ENCODE results near the gene GAREM1. TPM values are rescaled to one million over a fixed set of nuclear protein-coding genes. Genes with fewer than 3 reads are reported as not detected.
A peak's percentile ranks its signal among the peaks of the same experiment; 100 is the strongest.
"Not testable (repeated sequence)": the region's sequence is repeated elsewhere in the genome, so short reads cannot be mapped to it uniquely, and the experiment has no call there.

Gene GAREM1
- total RNA-seq, 1 donor from 2014 or later = 5.1 TPM

- H3K27ac Mint-ChIP-seq = peak overlapping the region; percentile 87
- H3K27me3 ChIP-seq = no peaks in the 10 kb centered on the region
- H3K9me3 ChIP-seq (ENCODE audit: low read depth) = no peaks in the 10 kb centered on the region
- H3K4me1 ChIP-seq = peaks cover 17% of the 10 kb centered on the region
- H3K36me3 ChIP-seq = no peaks in the 10 kb centered on the region
- DNase-seq (ENCODE audit: low spot score) = peak; percentile 8
- H4K20me1 ChIP-seq (ENCODE audit: low read depth) = no peaks in the 10 kb centered on the region
- H3K27ac ChIP-seq = no peak overlapping the region
- no peaks in the 10 kb centered on the region for H3K36me3 Mint-ChIP-seq
- no peak overlapping the region for H3K4me3 Mint-ChIP-seq
- H3K4me2 ChIP-seq = no peak overlapping the region
- H3K4me3 ChIP-seq = no peak overlapping the region
- peaks cover 29% of the 10 kb centered on the region for H3K4me1 Mint-ChIP-seq
- no peak overlapping the region for H2AFZ ChIP-seq (replicated peaks)
- no peak for TF ChIP-seq EZH2phosphoT487 (IDR thresholded peaks at IDR 0.05)
- no peak for TF ChIP-seq EZH2 (IDR thresholded peaks at IDR 0.05)
- TF ChIP-seq, protein P1, sequence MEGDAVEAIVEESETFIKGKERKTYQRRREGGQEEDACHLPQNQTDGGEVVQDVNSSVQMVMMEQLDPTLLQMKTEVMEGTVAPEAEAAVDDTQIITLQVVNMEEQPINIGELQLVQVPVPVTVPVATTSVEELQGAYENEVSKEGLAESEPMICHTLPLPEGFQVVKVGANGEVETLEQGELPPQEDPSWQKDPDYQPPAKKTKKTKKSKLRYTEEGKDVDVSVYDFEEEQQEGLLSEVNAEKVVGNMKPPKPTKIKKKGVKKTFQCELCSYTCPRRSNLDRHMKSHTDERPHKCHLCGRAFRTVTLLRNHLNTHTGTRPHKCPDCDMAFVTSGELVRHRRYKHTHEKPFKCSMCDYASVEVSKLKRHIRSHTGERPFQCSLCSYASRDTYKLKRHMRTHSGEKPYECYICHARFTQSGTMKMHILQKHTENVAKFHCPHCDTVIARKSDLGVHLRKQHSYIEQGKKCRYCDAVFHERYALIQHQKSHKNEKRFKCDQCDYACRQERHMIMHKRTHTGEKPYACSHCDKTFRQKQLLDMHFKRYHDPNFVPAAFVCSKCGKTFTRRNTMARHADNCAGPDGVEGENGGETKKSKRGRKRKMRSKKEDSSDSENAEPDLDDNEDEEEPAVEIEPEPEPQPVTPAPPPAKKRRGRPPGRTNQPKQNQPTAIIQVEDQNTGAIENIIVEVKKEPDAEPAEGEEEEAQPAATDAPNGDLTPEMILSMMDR (IDR thresholded peaks at IDR 0.05) = no peak
- no peak overlapping the region for H3K9ac ChIP-seq
- H3K27me3 Mint-ChIP-seq (ENCODE audit: insufficient read depth, low read depth) = no peaks in the 10 kb centered on the region
- peaks cover 22% of the 10 kb centered on the region for H3F3A ChIP-seq (ENCODE audit: low read depth)
- H3K79me2 ChIP-seq (ENCODE audit: low read depth) = no peaks in the 10 kb centered on the region
- no peaks in the 10 kb centered on the region for H3K9me3 Mint-ChIP-seq
Observed at GRCh38 chr18:32349728-32350395, 120.8 kb downstream of the GAREM1 start.

DNA sequence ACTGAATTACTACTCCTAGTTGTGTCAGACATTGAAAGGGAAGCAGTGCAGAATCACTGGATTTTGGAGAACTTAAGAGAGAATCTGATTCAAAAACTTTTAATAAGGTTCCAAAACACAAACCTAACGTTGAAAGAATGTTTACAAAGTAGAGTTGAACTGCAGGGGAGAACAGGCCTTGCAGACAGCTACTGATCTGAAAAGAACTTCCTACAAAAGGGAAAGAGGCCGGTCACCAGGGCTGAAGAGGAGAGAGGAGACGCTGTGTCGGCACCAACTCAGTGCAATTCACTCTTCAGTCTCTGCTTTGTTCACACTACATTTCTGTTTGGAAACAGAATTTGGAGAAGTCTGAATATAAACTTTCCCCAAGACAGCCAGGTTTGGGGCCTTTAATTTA is 124.0 kb downstream of the GAREM1 start:
- DNase-seq (ENCODE audit: low spot score) = peak; percentile 75
- no peaks in the 10 kb centered on the region for H3K27me3 Mint-ChIP-seq (ENCODE audit: insufficient read depth, low read depth)
- Histone ChIP-seq H3K4me3 (peak overlapping the region; percentile 8), H3K79me2 (ENCODE audit: low read depth) (no peaks in the 10 kb centered on the region), H3K36me3 (no peaks in the 10 kb centered on the region), H3K4me2 (peak overlapping the region; percentile 45), H3K4me1 (peaks cover 17% of the 10 kb centered on the region), H3K9me3 (ENCODE audit: low read depth) (no peaks in the 10 kb centered on the region), H3K27ac (peak overlapping the region; percentile 94), H2AFZ (replicated peaks) (peak overlapping the region; percentile 47), H3F3A (ENCODE audit: low read depth) (peaks cover 22% of the 10 kb centered on the region), H4K20me1 (ENCODE audit: low read depth) (no peaks in the 10 kb centered on the region), H3K27me3 (no peaks in the 10 kb centered on the region), H3K9ac (no peak overlapping the region)
- peak overlapping the region; percentile 96 for H3K27ac Mint-ChIP-seq
- H3K4me3 Mint-ChIP-seq = peak overlapping the region; percentile 41
- peaks cover 26% of the 10 kb centered on the region for H3K4me1 Mint-ChIP-seq
- no peaks in the 10 kb centered on the region for H3K9me3 Mint-ChIP-seq
- TF ChIP-seq, protein P1 (IDR thresholded peaks at IDR 0.05) = no peak
- TF ChIP-seq EZH2phosphoT487 (IDR thresholded peaks at IDR 0.05) = no peak
- no peak for TF ChIP-seq EZH2 (IDR thresholded peaks at IDR 0.05)
- H3K36me3 Mint-ChIP-seq = no peaks in the 10 kb centered on the region

DNA sequence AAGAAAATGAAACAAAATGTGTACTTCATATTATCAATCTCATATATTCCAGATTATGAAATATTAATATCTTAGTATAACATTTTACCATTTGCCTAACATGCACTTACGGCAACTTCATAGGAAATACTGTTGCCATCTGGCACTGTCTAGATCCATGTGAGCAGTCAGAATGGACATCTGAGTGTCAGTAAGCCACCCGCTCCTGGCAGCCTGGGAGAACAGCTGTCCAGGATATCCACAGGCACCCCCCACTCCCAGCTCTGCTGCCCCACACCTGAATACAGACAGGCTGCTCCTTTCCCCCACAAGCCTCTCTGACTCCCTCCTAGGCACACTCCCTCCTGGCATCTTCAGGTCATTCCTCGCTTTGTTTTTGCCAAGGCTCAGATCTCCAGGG is 127.0 kb downstream of the GAREM1 start:
- no peaks in the 10 kb centered on the region for H3K27me3 Mint-ChIP-seq (ENCODE audit: insufficient read depth, low read depth)
- TF ChIP-seq, protein P1 (IDR thresholded peaks at IDR 0.05) = no peak
- TF ChIP-seq EZH2 (IDR thresholded peaks at IDR 0.05) (no peak), EZH2phosphoT487 (IDR thresholded peaks at IDR 0.05) (no peak)
- peaks cover 15% of the 10 kb centered on the region for H3K4me1 Mint-ChIP-seq
- Histone ChIP-seq H3K27ac (no peak overlapping the region), H3K79me2 (ENCODE audit: low read depth) (no peaks in the 10 kb centered on the region), H3F3A (ENCODE audit: low read depth) (peaks cover 22% of the 10 kb centered on the region), H3K4me3 (no peak overlapping the region), H3K36me3 (no peaks in the 10 kb centered on the region), H3K4me2 (no peak overlapping the region), H2AFZ (replicated peaks) (no peak overlapping the region), H3K9ac (no peak overlapping the region), H3K4me1 (peaks cover 17% of the 10 kb centered on the region), H4K20me1 (ENCODE audit: low read depth) (no peaks in the 10 kb centered on the region), H3K9me3 (ENCODE audit: low read depth) (no peaks in the 10 kb centered on the region), H3K27me3 (no peaks in the 10 kb centered on the region)
- H3K36me3 Mint-ChIP-seq = peaks cover 2% of the 10 kb centered on the region
- no peak for DNase-seq (ENCODE audit: low spot score)
- no peaks in the 10 kb centered on the region for H3K9me3 Mint-ChIP-seq
- H3K4me3 Mint-ChIP-seq = no peak overlapping the region
- H3K27ac Mint-ChIP-seq = peak overlapping the region; percentile 18

DNA sequence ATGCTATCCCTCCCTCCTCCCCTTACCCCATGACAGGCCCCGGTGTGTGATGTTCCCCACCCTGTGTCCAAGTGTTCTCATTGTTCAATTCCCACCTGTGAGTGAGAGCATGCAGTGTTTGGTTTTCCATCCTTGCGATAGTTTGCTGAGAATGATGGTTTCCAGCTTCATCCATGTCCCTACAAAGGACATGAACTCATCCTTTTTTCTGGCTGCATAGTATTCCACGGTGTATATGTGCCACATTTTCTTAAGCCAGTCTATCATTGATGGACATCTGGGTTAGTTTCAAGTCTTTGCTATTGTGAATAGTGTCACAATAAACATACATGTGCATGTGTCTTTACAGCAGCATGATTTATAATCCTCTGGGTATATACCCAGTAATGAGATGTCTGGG is 129.6 kb downstream of the GAREM1 start:
- not testable (repeated sequence) for H3K27ac ChIP-seq; H3K79me2 ChIP-seq (ENCODE audit: low read depth)

More for the DNA sequence above, 129.6 kb downstream of the GAREM1 start:
- H3K4me1 Mint-ChIP-seq; H3K27me3 Mint-ChIP-seq (ENCODE audit: insufficient read depth, low read depth); H4K20me1 ChIP-seq (ENCODE audit: low read depth); H2AFZ ChIP-seq (replicated peaks); DNase-seq (ENCODE audit: low spot score); H3K4me3 ChIP-seq; H3K36me3 Mint-ChIP-seq; H3K27me3 ChIP-seq; H3K4me3 Mint-ChIP-seq; H3K9ac ChIP-seq; H3K9me3 ChIP-seq (ENCODE audit: low read depth); H3K27ac Mint-ChIP-seq; H3K36me3 ChIP-seq; H3F3A ChIP-seq (ENCODE audit: low read depth); H3K4me1 ChIP-seq; H3K9me3 Mint-ChIP-seq; H3K4me2 ChIP-seq: not testable (repeated sequence)

All from neural progenitor cell (in vitro differentiated cells).